Colonic mucosa (tissue), 4 donors: Measurements from ENCODE around the gene RNF10. TPM values are rescaled to one million over a fixed set of nuclear protein-coding genes. Genes with fewer than 3 reads are reported as not detected.

Experiments used
- DNase-seq: peaks from one replicate; pipeline ENCODE4 v3.0.0-alpha.2; 2020
- H3K27ac ChIP-seq: fragments of 200-600 bp; one replicate; pipeline ENCODE4 v1.8.0; 2021
- H3K27me3 ChIP-seq: fragments of 200-600 bp; one replicate; pipeline ENCODE4 v1.8.0; 2021
- H3K36me3 ChIP-seq: fragments of 200-600 bp; one replicate; pipeline ENCODE4 v1.8.0; 2021
- H3K4me1 ChIP-seq: fragments of 200-600 bp; one replicate; pipeline ENCODE4 v1.8.0; 2021; ENCODE audit warnings: mild to moderate bottlenecking
- H3K4me3 ChIP-seq: fragments of 200-600 bp; one replicate; pipeline ENCODE4 v1.8.0; 2021
- H3K9ac ChIP-seq, 2 donors: one replicate each; pipeline ENCODE4 v1.7.0; 2013; ENCODE audit warnings: control low read depth in 2 of 2, low read depth in 2 of 2, low read length in 2 of 2
- H3K9me3 ChIP-seq: fragments of 200-600 bp; one replicate; pipeline ENCODE4 v1.8.0; 2021
- CTCF ChIP-seq: fragments of 200-600 bp; IDR thresholded peaks from one replicate; pipeline ENCODE4 v1.8.0; 2022; ENCODE audit warnings: antibody characterized with exemption, mild to moderate bottlenecking
- intact Hi-C: fragments of 100-400 bp; cut with DNase I; formaldehyde crosslinking; loops from one replicate; pipeline ENCODE4 v1.14.1; 2022
- total RNA-seq, 2 donors: library from RNA; stranded (reverse); fragmentation: NEBNext Ultra II Directional in 1 of 2; extraction: Animal tissue kit (Norgen Biotek cat#: 25700) in 1 of 2; gene quantifications; one replicate each; pipeline ENCODE4 v1.2.1, GENCODE V29; 2021
- donor health status: healthy.
- donor health status: DM: no; HTN: no; CAD: no.
- donor health status: DM: no; HTN: no; CAD: no.

Gene RNF10
- total RNA-seq, 2 donors from 2014 or later: 199 to 226 TPM

- H3K4me1 ChIP-seq: no peaks in the 10 kb centered on the region
- H3K27me3 ChIP-seq: no peaks in the 10 kb centered on the region
- peak overlapping the region; percentile 58 to 86 for H3K9ac ChIP-seq
- no peaks in the 10 kb centered on the region for H3K9me3 ChIP-seq
- no peaks in the 10 kb centered on the region for H3K36me3 ChIP-seq
- no peak overlapping the region for H3K27ac ChIP-seq
- no peak for TF ChIP-seq CTCF
- peak overlapping the region; percentile 94 for H3K4me3 ChIP-seq
- intact Hi-C loops: no loop called here
- peak; percentile 24 for DNase-seq
Measured at GRCh38 chr12:120497524-120498150, 36.5 kb upstream of the RNF10 start.

DNA sequence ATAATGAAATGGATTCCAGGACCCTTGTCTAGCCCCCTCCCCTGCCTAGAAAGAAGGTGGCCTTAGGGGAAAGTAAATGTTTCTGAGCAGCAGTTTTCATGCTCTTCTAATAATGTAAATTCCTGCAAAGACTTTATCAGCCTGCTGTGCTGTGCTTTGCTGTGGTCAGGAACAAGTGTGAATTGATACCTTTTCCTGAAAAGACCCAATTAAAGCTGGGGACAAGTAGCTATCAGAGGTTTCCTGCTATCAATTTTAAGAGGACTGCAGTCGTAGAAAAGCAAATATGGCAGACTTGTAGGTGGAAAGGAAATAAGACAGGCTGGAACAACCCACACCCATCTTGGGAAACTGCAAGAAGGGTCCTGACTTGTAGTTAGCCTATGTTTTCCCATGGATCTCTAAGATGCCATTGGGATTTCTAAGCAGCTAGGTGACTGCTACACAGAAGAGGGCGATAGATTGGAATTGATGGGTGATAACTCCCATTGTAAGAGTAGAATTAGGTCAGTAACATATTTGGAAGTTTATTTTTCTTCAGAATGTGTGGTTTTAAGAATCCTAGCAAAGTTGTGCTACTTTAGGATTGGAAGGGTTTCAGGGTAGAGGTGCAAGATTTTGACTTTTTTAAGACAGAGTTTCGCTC, 35.2 kb upstream of the RNF10 start:
- Histone ChIP-seq H3K27ac (no peak overlapping the region), H3K9me3 (no peaks in the 10 kb centered on the region), H3K4me3 (no peak overlapping the region), H3K27me3 (no peaks in the 10 kb centered on the region), H3K4me1 (no peaks in the 10 kb centered on the region), H3K9ac (no peak overlapping the region), H3K36me3 (no peaks in the 10 kb centered on the region)
- intact Hi-C loops: no loop called here
- no peak for TF ChIP-seq CTCF
- DNase-seq: no peak

GRCh38 chr12:120500581-120500980, 33.6 kb upstream of the RNF10 start:
- no peaks in the 10 kb centered on the region for H3K4me1 ChIP-seq

DNA sequence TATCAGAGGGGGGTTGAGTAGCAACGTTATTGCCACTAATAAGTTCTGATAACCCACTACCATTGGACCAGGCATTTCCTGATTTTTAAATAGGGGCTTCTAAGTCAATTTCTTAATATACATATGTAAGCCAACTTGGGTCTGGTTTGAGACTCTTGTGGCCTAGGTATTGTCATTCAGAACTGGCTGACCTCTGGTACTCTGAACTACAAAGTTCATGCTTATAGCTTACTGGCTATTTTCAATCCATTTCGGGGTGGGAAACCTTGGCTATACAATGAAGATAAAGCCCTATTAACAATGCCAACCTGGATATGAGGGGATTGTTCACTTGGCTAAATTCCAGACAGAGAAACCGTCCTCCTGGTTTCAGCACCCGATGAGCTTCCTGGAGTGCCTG, 29.6 kb upstream of the RNF10 start:
- no peaks in the 10 kb centered on the region for H3K9me3 ChIP-seq
- H3K9ac ChIP-seq: no peak overlapping the region
- intact Hi-C loops: no loop called here
- no peak for DNase-seq
- no peak overlapping the region for H3K27ac ChIP-seq
- H3K4me3 ChIP-seq: no peak overlapping the region
- no peaks in the 10 kb centered on the region for H3K4me1 ChIP-seq
- no peak for TF ChIP-seq CTCF
- no peaks in the 10 kb centered on the region for H3K36me3 ChIP-seq
- H3K27me3 ChIP-seq: no peaks in the 10 kb centered on the region

More at GRCh38 chr12:120500581-120500980, 33.6 kb upstream of the RNF10 start:
- Histone ChIP-seq H3K36me3 (no peaks in the 10 kb centered on the region), H3K27ac (no peak overlapping the region), H3K9me3 (no peaks in the 10 kb centered on the region), H3K4me3 (no peak overlapping the region), H3K9ac (no peak overlapping the region), H3K27me3 (no peaks in the 10 kb centered on the region)
- DNase-seq: no peak
- no peak for TF ChIP-seq CTCF
- intact Hi-C loops: no loop called here

DNA sequence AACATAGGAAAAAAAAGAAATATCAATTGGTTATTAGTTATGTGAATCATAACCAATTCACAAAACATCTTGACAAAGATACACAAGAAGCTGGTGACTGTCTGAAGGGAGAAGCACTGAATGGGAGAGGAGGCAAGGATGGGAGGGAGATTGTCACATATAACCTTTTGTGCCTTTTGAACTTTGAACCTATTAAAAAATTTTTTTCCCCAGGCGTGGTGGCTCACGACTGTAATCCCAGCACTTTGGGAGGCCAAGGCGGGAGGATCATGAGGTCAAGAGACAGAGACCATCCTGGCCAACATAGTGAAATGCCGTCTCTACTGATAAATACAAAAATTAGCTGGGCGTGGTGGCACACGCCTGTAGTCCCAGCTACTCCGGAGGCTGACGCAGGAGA, 25.6 kb upstream of the RNF10 start:
- intact Hi-C loops: no loop called here
- Histone ChIP-seq H3K4me1 (no peaks in the 10 kb centered on the region), H3K9me3 (no peaks in the 10 kb centered on the region), H3K27ac (no peak overlapping the region), H3K9ac (no peak overlapping the region), H3K27me3 (no peaks in the 10 kb centered on the region), H3K4me3 (no peak overlapping the region), H3K36me3 (no peaks in the 10 kb centered on the region)
- no peak for TF ChIP-seq CTCF
- DNase-seq: no peak
